ENCODE results near the gene MFN2.

DNA sequence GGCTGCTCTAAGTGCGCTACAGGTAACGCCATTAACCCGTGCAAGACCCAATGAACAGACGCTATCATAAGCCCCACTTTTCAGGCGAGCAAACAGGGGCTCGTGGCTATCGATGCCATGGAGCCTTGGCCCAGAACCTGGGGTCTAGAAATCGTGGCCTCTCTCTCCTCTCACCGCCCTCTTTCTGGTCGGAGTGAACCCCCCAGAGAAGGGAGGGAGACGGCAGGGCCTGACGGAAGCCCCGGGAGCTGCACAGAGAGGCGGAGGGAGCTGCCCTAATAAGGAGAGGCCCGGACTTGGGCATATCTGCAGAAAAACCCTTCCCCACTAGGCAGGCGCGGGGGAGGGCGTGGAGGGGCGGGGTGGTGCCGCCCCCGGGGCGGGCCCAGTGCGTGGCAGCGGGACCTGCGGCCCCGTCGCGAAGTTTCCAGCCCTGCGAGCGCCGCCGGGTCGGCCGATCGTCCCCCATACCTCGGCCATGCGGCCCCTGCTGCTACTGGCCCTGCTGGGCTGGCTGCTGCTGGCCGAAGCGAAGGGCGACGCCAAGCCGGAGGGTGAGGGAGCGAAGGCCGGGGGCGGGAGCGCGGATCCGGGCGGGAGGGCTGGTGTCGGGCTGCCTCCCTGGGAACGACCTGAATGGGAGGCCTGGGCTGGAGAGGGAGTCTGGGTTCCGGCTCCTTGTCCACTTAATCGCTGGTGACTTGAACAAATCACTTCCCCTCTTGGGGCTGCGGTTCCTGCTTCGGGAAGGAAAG lies 45.8 kb upstream of the MFN2 start, which contains the start of gene PLOD1:
- no peak for TF ChIP-seq ZNF384 (IDR thresholded peaks at IDR 0.05)
- no peak for TF ChIP-seq LEF1 (IDR thresholded peaks at IDR 0.05; ENCODE audit: borderline replicate concordance)
- TF ChIP-seq TARDBP (IDR thresholded peaks at IDR 0.05) = no peak
- TF ChIP-seq SUZ12 (IDR thresholded peaks at IDR 0.05) = no peak
- no peak for TF ChIP-seq NFRKB (IDR thresholded peaks at IDR 0.05)
- TF ChIP-seq FOXM1 (IDR thresholded peaks at IDR 0.05; ENCODE audit: borderline replicate concordance) = no peak
- no peak for TF ChIP-seq CTBP1 (IDR thresholded peaks at IDR 0.05; ENCODE audit: borderline replicate concordance)
- TF ChIP-seq BHLHE40 (IDR thresholded peaks at IDR 0.05; ENCODE audit: borderline replicate concordance) = no peak
- TF ChIP-seq SP1 (IDR thresholded peaks at IDR 0.05) = no peak
- no peak for TF ChIP-seq ELF4 (IDR thresholded peaks at IDR 0.05)
- no peak for TF ChIP-seq HDGF (IDR thresholded peaks at IDR 0.05; ENCODE audit: borderline replicate concordance)
- peak; percentile 45; the same call in 1 of the 2 replicates for TF ChIP-seq L3MBTL2 (conservative IDR thresholded peaks at IDR 0.05)
- TF ChIP-seq, protein P1, sequence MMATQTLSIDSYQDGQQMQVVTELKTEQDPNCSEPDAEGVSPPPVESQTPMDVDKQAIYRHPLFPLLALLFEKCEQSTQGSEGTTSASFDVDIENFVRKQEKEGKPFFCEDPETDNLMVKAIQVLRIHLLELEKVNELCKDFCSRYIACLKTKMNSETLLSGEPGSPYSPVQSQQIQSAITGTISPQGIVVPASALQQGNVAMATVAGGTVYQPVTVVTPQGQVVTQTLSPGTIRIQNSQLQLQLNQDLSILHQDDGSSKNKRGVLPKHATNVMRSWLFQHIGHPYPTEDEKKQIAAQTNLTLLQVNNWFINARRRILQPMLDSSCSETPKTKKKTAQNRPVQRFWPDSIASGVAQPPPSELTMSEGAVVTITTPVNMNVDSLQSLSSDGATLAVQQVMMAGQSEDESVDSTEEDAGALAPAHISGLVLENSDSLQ (IDR thresholded peaks at IDR 0.05) = no peak
